ENCODE data around the gene SPEN. TPM values are rescaled to one million over a fixed set of nuclear protein-coding genes. Genes with fewer than 3 reads are reported as not detected.

SPEN gene
- total RNA-seq, 4 donors from 2014 or later, result 44.0 to 83.3 (median 67.1) TPM

- no peak for TF ChIP-seq CTCF (IDR thresholded peaks at IDR 0.05; ENCODE audit: low read depth)
Observed at GRCh38 chr1:15918962-15919715, 71.6 kb downstream of the SPEN start.

- TF ChIP-seq CTCF (IDR thresholded peaks at IDR 0.05; ENCODE audit: low read depth), result no peak
Observed at GRCh38 chr1:15923241-15923640, 75.7 kb downstream of the SPEN start.

- TF ChIP-seq CTCF (IDR thresholded peaks at IDR 0.05; ENCODE audit: low read depth), result no peak
Observed at GRCh38 chr1:15928971-15929965, 81.8 kb downstream of the SPEN start.

- no peak for TF ChIP-seq CTCF (IDR thresholded peaks at IDR 0.05; ENCODE audit: low read depth)
Observed at GRCh38 chr1:15931401-15931800, 83.9 kb downstream of the SPEN start.

- no peak for TF ChIP-seq CTCF (IDR thresholded peaks at IDR 0.05; ENCODE audit: low read depth)
Observed at GRCh38 chr1:15931884-15932283, 84.4 kb downstream of the SPEN start.

- no peak for TF ChIP-seq CTCF (IDR thresholded peaks at IDR 0.05; ENCODE audit: low read depth)
Observed at GRCh38 chr1:15932612-15933011, 85.1 kb downstream of the SPEN start.

GRCh38 chr1:15933684-15934083 lies 86.2 kb downstream of the SPEN start:
- no peak for TF ChIP-seq CTCF (IDR thresholded peaks at IDR 0.05; ENCODE audit: low read depth)

Measured in subcutaneous adipose tissue (tissue), 4 donors.